ENCODE data around the gene EZR.

EZR gene

DNA sequence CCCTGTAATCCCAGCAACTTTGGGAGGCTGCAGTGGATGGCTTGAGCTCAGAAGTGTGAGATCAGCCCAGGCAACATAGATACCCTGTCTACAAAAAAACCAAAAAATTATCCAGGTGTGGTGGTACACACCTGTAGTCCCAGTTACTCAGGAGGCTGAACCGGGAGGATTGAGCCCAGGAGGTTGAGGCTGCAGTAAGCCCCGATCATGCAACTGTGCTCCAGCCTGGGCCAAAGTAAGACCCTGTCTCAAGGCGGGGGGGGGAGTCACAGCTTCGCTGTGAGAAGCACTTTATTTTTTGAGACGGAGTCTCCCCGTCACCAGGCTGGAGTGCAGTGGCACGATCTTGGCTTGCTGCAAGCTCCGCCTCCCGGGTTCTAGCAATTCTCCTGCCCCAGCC is 54.2 kb downstream of the EZR start:
- Histone ChIP-seq H3K27ac (peak overlapping the region; percentile 63), H3K4me1 (peaks cover 23% of the 10 kb centered on the region), H2AFZ (no peak overlapping the region), H3K36me3 (ENCODE audit: control insufficient read depth, insufficient read depth, low read length) (no peaks in the 10 kb centered on the region), H3K9ac (no peak overlapping the region), H3K4me3 (ENCODE audit: low read depth, low read length) (no peak overlapping the region), H3K9me3 (ENCODE audit: control insufficient read depth, low read length) (no peaks in the 10 kb centered on the region), H3K27me3 (ENCODE audit: control insufficient read depth, insufficient read depth, low read length) (no peaks in the 10 kb centered on the region), H3K4me2 (ENCODE audit: low read length) (no peak overlapping the region), H3K79me2 (no peaks in the 10 kb centered on the region)
- TF ChIP-seq, protein P1, sequence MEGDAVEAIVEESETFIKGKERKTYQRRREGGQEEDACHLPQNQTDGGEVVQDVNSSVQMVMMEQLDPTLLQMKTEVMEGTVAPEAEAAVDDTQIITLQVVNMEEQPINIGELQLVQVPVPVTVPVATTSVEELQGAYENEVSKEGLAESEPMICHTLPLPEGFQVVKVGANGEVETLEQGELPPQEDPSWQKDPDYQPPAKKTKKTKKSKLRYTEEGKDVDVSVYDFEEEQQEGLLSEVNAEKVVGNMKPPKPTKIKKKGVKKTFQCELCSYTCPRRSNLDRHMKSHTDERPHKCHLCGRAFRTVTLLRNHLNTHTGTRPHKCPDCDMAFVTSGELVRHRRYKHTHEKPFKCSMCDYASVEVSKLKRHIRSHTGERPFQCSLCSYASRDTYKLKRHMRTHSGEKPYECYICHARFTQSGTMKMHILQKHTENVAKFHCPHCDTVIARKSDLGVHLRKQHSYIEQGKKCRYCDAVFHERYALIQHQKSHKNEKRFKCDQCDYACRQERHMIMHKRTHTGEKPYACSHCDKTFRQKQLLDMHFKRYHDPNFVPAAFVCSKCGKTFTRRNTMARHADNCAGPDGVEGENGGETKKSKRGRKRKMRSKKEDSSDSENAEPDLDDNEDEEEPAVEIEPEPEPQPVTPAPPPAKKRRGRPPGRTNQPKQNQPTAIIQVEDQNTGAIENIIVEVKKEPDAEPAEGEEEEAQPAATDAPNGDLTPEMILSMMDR (IDR thresholded peaks at IDR 0.05): no peak

DNA sequence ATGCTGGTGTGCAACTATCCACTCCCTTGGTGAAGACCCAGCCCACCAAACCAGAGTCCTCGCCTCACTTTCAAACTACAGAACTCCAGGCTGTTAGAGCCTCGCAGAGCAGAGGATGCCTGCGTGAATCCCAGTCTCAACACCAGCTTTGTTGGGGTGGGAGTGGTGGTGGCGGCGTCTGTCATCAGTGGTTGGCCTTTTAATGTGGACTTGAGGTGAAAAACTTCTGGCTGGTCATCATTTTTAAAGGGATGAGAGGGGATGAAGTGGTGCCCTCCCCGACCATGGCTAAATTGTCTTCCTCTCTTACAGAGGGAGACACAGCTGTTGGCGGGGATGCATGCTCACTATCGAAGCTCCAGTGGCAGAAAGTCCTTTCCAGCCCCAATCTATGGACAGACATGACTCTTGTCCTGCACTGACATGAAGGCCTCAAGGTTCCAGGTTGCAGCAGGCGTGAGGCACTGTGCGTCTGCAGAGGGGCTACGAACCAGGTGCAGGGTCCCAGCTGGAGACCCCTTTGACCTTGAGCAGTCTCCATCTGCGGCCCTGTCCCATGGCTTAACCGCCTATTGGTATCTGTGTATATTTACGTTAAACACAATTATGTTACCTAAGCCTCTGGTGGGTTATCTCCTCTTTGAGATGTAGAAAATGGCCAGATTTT is 54.9 kb downstream of the EZR start:
- H3K9me3 ChIP-seq (ENCODE audit: control insufficient read depth, low read length): no peaks in the 10 kb centered on the region
- TF ChIP-seq, protein P1 (IDR thresholded peaks at IDR 0.05): no peak
- peaks cover 18% of the 10 kb centered on the region for H3K4me1 ChIP-seq
- H3K79me2 ChIP-seq: no peaks in the 10 kb centered on the region
- no peak overlapping the region for H2AFZ ChIP-seq
- H3K27me3 ChIP-seq (ENCODE audit: control insufficient read depth, insufficient read depth, low read length): no peaks in the 10 kb centered on the region
- H3K9ac ChIP-seq: no peak overlapping the region
- no peak overlapping the region for H3K4me3 ChIP-seq (ENCODE audit: low read depth, low read length)
- H3K27ac ChIP-seq: peak overlapping the region; percentile 63
- no peaks in the 10 kb centered on the region for H3K36me3 ChIP-seq (ENCODE audit: control insufficient read depth, insufficient read depth, low read length)
- H3K4me2 ChIP-seq (ENCODE audit: low read length): no peak overlapping the region

DNA sequence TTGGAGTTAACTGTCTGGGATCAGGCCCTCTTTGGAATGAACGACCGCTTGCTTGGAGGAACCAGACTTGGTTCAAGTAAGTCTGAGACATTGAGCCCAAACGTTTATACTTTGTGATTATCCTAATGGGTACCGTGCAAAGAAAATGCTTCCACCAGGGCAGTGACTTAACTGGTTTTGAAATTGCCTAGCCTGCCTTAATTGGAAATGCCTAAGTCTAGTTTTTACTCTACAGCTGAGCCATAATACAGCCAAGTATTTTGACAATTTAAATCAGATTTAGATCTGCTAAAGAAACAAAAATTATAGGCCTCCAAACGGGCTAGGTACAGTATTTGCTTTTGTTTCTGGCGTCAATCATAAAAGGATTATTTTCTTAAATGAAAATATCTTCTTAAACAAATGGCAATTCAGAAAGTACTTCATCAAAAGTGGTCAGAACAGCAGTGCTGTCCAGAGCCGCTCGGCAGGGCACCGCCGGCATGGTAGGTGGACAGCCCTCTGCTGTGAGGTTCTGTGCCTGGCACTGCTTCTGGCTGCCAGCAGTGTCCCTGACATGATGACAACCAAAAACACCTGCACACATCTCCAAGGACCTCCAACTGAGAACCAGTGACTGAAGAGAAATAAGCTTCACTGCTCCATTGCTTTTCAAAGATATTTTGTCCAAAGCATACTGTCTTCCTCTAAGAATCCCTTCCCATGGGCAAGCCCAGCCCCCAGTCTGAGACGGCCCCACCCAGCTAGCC is 55.6 kb downstream of the EZR start:
- H3K36me3 ChIP-seq (ENCODE audit: control insufficient read depth, insufficient read depth, low read length): no peaks in the 10 kb centered on the region
- peaks cover 22% of the 10 kb centered on the region for H3K4me1 ChIP-seq
- no peaks in the 10 kb centered on the region for H3K27me3 ChIP-seq (ENCODE audit: control insufficient read depth, insufficient read depth, low read length)
- no peak overlapping the region for H3K4me3 ChIP-seq (ENCODE audit: low read depth, low read length)
- H3K4me2 ChIP-seq (ENCODE audit: low read length): no peak overlapping the region
- TF ChIP-seq, protein P1 (IDR thresholded peaks at IDR 0.05): peak; percentile 24
- no peak overlapping the region for H3K9ac ChIP-seq
- no peaks in the 10 kb centered on the region for H3K79me2 ChIP-seq
- peak overlapping the region; percentile 63 for H3K27ac ChIP-seq
- H3K9me3 ChIP-seq (ENCODE audit: control insufficient read depth, low read length): no peaks in the 10 kb centered on the region
- no peak overlapping the region for H2AFZ ChIP-seq

DNA sequence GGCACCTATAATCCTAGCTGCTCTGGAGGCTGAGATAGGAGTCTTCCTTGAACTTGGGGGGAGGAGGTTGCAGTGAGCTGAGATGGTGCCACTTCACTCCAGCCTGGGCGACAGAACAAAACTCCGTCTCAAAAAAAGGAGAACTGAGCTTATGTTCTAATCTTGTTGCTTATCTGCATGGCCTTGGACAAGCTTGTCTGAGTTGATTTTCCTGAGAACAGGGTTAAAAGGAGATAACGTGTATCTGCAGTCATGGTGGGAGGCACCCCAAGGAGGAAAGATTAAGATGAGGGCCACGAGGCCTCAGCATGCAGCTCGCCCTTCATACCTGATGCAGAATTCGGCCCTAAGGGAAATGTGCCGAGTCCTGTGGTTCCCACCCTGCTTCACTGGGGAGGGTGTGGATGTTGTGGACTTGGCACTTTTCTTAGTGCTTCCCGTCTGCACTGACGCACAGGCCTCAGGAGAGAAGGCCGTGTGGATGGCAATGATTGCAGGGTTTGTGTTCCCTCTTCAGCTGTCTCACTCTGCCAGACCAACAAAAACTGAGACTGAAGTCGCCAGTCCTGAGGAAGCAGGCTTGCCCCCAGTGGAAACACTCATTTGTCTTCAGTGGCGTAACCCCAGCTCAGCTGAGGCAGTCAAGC is 56.3 kb downstream of the EZR start:
- peak overlapping the region; percentile 63 for H3K27ac ChIP-seq
- no peak overlapping the region for H3K9ac ChIP-seq
- H3K36me3 ChIP-seq (ENCODE audit: control insufficient read depth, insufficient read depth, low read length): no peaks in the 10 kb centered on the region
- no peaks in the 10 kb centered on the region for H3K79me2 ChIP-seq
- no peak overlapping the region for H3K4me3 ChIP-seq (ENCODE audit: low read depth, low read length)
- H3K27me3 ChIP-seq (ENCODE audit: control insufficient read depth, insufficient read depth, low read length): no peaks in the 10 kb centered on the region
- TF ChIP-seq, protein P1 (IDR thresholded peaks at IDR 0.05): no peak
- H2AFZ ChIP-seq: no peak overlapping the region
- no peaks in the 10 kb centered on the region for H3K9me3 ChIP-seq (ENCODE audit: control insufficient read depth, low read length)
- peaks cover 29% of the 10 kb centered on the region for H3K4me1 ChIP-seq
- H3K4me2 ChIP-seq (ENCODE audit: low read length): no peak overlapping the region
